ENCODE results near the gene MAP3K14.
"Not testable (repeated sequence)": the region's sequence is repeated elsewhere in the genome, so short reads cannot be mapped to it uniquely, and the experiment has no call there.

MAP3K14 gene

DNA sequence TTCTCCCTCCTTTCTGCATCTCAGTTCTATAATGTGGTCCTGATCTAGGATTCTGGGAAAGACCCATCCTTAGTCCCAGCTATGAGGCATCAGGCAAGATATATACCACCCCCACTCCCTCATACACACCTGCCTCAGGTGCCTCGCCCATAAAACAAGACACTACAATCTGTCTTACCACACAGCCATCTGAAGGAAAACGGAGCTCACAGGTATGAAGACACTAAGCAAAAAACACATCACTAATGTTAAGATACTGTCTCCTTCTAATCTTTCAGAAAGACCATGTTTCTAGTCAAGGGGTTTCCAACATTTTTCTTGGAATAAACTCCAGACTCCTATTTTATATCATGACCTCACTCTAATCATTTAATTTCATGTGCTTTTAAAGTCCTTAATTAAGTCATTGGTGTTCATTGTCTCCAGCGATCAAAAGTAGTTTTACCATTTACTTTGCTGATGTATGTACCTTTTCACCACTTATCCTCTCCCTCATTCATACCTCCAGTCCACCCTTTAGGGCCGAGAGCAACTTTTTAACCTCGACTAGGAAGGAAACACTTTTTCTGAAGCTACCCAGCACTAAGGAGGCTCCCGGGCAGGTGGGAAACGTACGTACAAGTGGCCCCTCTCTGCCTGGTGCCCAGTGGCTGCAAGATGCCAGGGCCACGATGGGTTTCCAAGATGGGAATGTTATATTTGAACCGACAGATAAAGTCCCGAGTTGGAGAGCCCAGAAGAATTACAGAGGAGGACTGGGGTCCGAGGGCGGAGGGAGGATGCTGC, 979 bp downstream of the MAP3K14 start:
- DNase-seq (ENCODE audit: low read depth): no peak

GRCh38 chr17:45314741-45315647, 1.8 kb downstream of the MAP3K14 start:
- DNase-seq (ENCODE audit: low read depth): no peak

GRCh38 chr17:45313996-45314740, 2.7 kb downstream of the MAP3K14 start:
- DNase-seq (ENCODE audit: low read depth): no peak

DNA sequence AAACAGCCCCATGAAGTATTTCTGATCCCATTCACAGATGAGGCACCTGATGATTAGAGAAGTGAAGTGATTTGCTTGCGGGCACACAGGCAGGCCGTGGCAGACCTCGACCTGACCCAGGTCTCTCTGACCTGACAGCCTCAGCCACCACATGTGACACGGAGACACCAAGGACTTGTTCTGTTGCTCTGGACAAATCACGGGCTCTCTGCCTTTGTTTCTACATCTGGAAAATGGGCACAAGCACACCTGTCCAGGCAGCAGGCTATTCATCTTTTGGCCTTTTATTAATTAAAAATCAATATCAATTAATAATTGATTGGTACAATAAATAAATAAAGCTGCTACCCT, 3.4 kb downstream of the MAP3K14 start:
- DNase-seq (ENCODE audit: low read depth): no peak

GRCh38 chr17:45312477-45313420, 4.1 kb downstream of the MAP3K14 start:
- DNase-seq (ENCODE audit: low read depth): no peak

DNA sequence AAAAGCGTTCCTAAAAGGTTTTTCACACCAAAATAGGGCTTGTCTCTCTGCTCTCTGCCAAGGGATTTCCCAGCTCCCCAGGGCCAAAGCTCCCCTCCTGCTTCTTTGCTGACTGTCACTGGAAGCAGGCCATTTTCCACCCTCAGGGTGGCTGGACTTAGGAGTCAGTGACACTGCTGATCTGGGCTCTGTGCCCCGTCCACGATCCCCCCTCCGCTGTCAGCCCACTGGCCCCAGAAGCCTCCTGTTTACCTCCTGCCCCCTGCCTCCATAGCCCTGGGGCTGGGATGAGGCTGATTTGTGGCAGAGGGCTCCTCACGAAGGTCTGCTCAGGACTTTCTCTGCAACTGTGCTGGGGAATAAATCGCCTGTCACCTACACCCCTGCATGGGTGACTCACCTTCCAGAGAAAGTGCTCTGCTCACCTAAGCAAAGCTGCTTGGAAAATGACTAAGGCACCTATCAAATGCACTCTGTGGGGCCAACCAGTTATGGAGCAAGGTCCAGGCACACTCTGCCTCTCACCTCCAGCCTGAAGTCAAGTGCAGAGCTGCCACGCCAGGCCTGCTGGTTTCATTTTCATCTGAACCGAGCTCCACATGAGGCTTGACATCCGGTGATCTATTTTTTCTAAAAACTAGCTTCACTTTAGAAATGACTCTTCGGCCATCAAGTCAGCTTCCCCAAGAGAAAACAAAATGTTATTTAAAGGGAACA, 4.9 kb downstream of the MAP3K14 start:
- DNase-seq (ENCODE audit: low read depth): peak; percentile 53

- DNase-seq (ENCODE audit: low read depth): no peak
These were observed 5.4 kb downstream of the MAP3K14 start for GRCh38 chr17:45311401-45311759.

GRCh38 chr17:45310380-45311324, 6.2 kb downstream of the MAP3K14 start:
- DNase-seq (ENCODE audit: low read depth): no peak

DNA sequence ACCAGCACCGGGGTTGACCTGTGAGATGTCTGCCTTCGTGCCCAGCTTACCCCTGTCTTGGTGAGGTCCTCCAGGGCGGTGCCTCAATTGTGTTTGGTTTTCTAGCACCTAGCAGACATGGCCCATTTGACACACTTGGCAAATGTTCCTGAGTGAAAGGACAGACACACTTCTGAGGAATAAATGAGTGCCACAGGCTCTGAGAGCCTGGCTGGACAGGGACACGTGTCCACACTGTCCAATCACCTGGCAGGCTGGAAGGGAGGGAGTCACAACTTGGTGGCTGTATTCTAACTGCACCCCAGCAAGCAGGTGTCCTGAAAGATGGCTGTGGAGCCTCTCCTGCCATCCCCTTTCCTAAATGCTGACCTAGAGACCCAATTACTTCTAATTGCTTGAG, 7.4 kb downstream of the MAP3K14 start:
- no peak for DNase-seq (ENCODE audit: low read depth)

- no peak for DNase-seq (ENCODE audit: low read depth)
These were observed 8.0 kb downstream of the MAP3K14 start for GRCh38 chr17:45308840-45309239.

DNA sequence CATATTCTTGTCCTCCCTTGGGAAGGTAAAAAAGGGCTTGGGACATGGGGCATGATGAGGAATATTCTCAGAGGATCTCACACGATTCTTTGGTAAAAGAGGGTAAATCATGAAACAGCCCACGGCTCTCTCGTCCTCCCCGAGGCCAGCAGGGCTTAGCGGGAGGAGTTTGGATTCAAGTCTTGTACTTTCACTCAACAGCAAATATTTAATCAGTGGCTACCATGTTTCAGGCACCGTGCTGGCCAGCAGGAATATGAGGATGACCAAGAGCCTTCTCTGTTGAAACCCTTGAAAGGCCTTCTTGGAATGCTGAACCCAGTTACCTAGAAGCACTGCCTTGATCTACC, 8.8 kb downstream of the MAP3K14 start:
- no peak for DNase-seq (ENCODE audit: low read depth)

- no peak for DNase-seq (ENCODE audit: low read depth)
These were observed 9.4 kb downstream of the MAP3K14 start for GRCh38 chr17:45307290-45308015.

- no peak for DNase-seq (ENCODE audit: low read depth)
These were observed 10.2 kb downstream of the MAP3K14 start for GRCh38 chr17:45306623-45307022.

DNA sequence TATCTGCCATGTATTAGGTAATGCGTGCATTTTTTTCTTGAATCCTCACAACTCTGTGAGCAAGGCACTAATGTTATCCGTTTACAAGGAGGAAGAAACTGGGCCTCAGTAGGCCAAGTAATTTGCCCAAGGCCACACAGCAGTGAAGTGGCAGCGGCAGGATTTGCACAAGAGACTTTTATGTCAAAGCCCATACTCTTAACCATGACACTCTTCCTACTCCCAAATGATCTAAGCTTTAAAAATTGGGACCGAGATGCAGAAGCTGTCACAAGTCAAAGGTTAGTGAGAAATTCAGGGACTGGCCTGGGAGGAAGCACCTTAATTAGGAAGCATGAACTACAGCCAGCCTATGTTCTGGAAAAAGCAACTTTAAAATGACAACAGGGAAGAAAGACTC, 10.7 kb downstream of the MAP3K14 start:
- no peak for DNase-seq (ENCODE audit: low read depth)

DNA sequence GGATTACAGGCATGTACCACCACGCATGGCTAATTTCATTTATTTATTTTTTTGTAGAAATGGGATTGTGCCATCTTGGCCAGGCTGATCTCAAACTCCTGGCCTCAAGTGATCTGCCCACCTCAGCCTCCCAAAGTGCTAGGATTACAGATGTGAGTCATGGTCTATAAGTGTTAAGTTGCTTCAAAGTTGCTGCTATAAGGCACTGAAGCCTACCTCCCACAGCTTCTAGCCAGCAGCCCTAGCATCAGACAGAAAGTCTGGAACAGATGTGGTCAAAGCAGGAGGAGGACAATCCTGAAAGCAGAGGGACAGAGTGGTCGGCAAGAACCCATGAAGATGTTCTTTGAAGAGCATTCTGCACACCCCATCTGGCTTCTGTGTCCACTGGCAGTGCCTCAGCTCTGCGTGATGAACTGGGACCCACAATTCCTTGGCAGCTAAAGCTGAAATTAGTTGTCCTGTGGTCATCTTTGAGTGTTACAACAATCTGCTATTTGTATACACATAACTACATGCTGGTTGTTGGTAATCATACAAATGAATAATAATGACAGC, 11.2 kb downstream of the MAP3K14 start:
- DNase-seq (ENCODE audit: low read depth): no peak

GRCh38 chr17:45302649-45303173, 14.1 kb downstream of the MAP3K14 start:
- DNase-seq (ENCODE audit: low read depth): no peak

DNA sequence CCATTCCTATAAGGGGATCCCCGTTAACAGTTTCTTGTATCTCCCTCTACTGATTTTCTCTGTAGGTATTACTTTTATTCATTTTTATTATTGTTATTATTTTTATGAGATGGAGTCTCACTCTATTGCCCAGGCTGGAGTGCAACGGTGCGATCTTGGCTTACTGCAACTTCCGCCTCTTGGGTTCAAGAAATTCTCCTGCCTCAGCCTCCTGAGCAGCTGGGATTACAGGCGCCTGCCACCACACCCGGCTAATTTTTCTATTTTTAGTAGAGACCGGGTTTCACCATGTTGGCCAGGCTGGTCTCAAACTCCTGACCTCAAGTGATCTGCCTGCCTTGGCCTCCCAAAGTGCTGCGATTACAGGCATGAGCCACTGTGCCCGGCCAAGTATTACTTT, 14.6 kb downstream of the MAP3K14 start:
- DNase-seq (ENCODE audit: low read depth): not testable (repeated sequence)

DNA sequence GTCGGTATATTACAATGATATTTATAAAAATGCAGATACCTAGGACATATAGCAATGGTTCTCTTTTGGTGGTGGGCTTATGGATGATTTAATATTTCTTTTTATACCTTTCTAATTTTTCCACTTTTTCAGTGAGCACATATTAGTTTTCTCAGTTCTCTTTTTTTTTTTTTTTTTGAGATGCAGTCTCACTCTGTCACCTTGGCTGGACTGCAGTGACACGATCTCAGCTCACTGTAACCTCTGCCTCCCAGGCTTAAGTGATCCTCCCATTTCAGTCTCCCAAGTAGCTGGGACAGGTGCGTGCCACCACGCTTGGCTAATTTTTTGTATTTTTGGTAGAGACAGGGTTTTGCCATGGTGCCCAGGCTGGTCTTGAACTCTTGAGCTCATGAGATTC, 15.1 kb downstream of the MAP3K14 start:
- no peak for DNase-seq (ENCODE audit: low read depth)
